SK-N-SH treated with all-trans-retinoic acid at 6 μM for 48 hours (cell line): ENCODE results near the gene FBXO10.
A peak's percentile ranks its signal among the peaks of the same experiment; 100 is the strongest.

ENCODE experiments used
- ATAC-seq: fragments of 200-7000 bp; cut with Tn5 transposase; 3 replicates; pipeline ENCODE4 v1.9.1; 2020; ENCODE audit warnings: mild to moderate bottlenecking, moderate library complexity
- ARNTL ChIP-seq: fragments of 450-650 bp; formaldehyde crosslinking; IDR thresholded peaks from 2 replicates; pipeline ENCODE4 v1.5.0; 2020; ENCODE audit warnings: low read depth, mild to moderate bottlenecking, moderate library complexity, borderline replicate concordance
- BACH2 ChIP-seq: fragments of 250-450 bp; sonication (Bioruptor Pico); IDR thresholded peaks from 2 replicates; pipeline ENCODE4 v1.9.0; 2021; ENCODE audit warnings: mild to moderate bottlenecking, borderline replicate concordance
- CSDC2 ChIP-seq: fragments of 250-450 bp; sonication (Bioruptor Pico); IDR thresholded peaks from 2 replicates; pipeline ENCODE4 v1.5.0; 2020; ENCODE audit warnings: mild to moderate bottlenecking, moderate library complexity
- ESRRG ChIP-seq: fragments of 250-450 bp; sonication (Bioruptor Pico); IDR thresholded peaks from 2 replicates; pipeline ENCODE4 v1.6.1; 2021; ENCODE audit warnings: mild to moderate bottlenecking
- GLIS3 ChIP-seq: fragments of 250-450 bp; sonication (Bioruptor Pico); IDR thresholded peaks from 2 replicates; pipeline ENCODE4 v1.5.0; 2020; ENCODE audit warnings: mild to moderate bottlenecking, moderate library complexity
- ISL1 ChIP-seq: fragments of 250-450 bp; sonication (Bioruptor Pico); IDR thresholded peaks from 2 replicates; pipeline ENCODE4 v2.1.2; 2022; ENCODE audit warnings: mild to moderate bottlenecking, moderate library complexity
- POU6F1 ChIP-seq: fragments of 250-450 bp; sonication (Bioruptor Pico); IDR thresholded peaks from 2 replicates; pipeline ENCODE4 v1.8.0; 2021; ENCODE audit warnings: low read depth, mild to moderate bottlenecking, moderate library complexity, borderline replicate concordance
- SNAI2 ChIP-seq: fragments of 250-450 bp; sonication (Bioruptor Pico); IDR thresholded peaks from 2 replicates; pipeline ENCODE4 v1.5.0; 2020; ENCODE audit warnings: mild to moderate bottlenecking, moderate library complexity
- TCF4 ChIP-seq: fragments of 250-450 bp; sonication (Bioruptor Pico); IDR thresholded peaks from 2 replicates; pipeline ENCODE4 v1.8.0; 2021; ENCODE audit warnings: mild to moderate bottlenecking, moderate library complexity, borderline replicate concordance
- TOX ChIP-seq: fragments of 250-450 bp; sonication (Bioruptor Pico); IDR thresholded peaks from 2 replicates; pipeline ENCODE4 v1.8.0; 2021; ENCODE audit warnings: mild to moderate bottlenecking, moderate library complexity, borderline replicate concordance
- ZFP3 ChIP-seq: fragments of 250-450 bp; sonication (Bioruptor Pico); IDR thresholded peaks from 2 replicates; pipeline ENCODE4 v1.5.0; 2020; ENCODE audit warnings: mild to moderate bottlenecking, moderate library complexity
- ZNF565 ChIP-seq: fragments of 450-650 bp; formaldehyde crosslinking; conservative IDR thresholded peaks from 2 replicates; pipeline ENCODE4 v1.5.0; 2020; ENCODE audit warnings: low read depth, mild to moderate bottlenecking, moderate library complexity
- ZNF70 ChIP-seq: fragments of 450-650 bp; formaldehyde crosslinking; IDR thresholded peaks from 2 replicates; pipeline ENCODE4 v1.5.0; 2020; ENCODE audit warnings: mild to moderate bottlenecking, moderate library complexity
- TF ChIP-seq, protein P1 (sequence below): fragments of 250-450 bp; sonication (Bioruptor Pico); IDR thresholded peaks from 2 replicates; pipeline ENCODE4 v1.8.0; 2020; ENCODE audit warnings: mild to moderate bottlenecking, moderate library complexity, borderline replicate concordance
- TF ChIP-seq, protein P2 (sequence below): fragments of 250-450 bp; sonication (Bioruptor Pico); IDR thresholded peaks from 2 replicates; pipeline ENCODE4 v1.5.0; 2020; ENCODE audit warnings: mild to moderate bottlenecking, moderate library complexity
- TF ChIP-seq, protein P3 (sequence below): fragments of 250-450 bp; sonication (Bioruptor Pico); IDR thresholded peaks from 2 replicates; pipeline ENCODE4 v1.5.1; 2021; ENCODE audit warnings: mild to moderate bottlenecking, moderate library complexity
- TF ChIP-seq, protein P4 (sequence below): fragments of 250-450 bp; sonication (Bioruptor Pico); IDR thresholded peaks from 2 replicates; pipeline ENCODE4 v1.5.1; 2020; ENCODE audit warnings: low read depth, mild to moderate bottlenecking, moderate library complexity

The FBXO10 gene

GRCh38 chr9:37566716-37567115 lies 9.5 kb downstream of the FBXO10 start:
- ATAC-seq: peak; percentile 68
- TF ChIP-seq, protein P1, sequence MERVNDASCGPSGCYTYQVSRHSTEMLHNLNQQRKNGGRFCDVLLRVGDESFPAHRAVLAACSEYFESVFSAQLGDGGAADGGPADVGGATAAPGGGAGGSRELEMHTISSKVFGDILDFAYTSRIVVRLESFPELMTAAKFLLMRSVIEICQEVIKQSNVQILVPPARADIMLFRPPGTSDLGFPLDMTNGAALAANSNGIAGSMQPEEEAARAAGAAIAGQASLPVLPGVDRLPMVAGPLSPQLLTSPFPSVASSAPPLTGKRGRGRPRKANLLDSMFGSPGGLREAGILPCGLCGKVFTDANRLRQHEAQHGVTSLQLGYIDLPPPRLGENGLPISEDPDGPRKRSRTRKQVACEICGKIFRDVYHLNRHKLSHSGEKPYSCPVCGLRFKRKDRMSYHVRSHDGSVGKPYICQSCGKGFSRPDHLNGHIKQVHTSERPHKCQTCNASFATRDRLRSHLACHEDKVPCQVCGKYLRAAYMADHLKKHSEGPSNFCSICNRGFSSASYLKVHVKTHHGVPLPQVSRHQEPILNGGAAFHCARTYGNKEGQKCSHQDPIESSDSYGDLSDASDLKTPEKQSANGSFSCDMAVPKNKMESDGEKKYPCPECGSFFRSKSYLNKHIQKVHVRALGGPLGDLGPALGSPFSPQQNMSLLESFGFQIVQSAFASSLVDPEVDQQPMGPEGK: no peak
- TF ChIP-seq TCF4 (peak; percentile 65; the same call in 1 of the 2 replicates), SNAI2 (CRISPR knock-in tag) (no peak)

GRCh38 chr9:37565661-37566618 lies 10.2 kb downstream of the FBXO10 start:
- no peak for ATAC-seq
- TF ChIP-seq, protein P2, sequence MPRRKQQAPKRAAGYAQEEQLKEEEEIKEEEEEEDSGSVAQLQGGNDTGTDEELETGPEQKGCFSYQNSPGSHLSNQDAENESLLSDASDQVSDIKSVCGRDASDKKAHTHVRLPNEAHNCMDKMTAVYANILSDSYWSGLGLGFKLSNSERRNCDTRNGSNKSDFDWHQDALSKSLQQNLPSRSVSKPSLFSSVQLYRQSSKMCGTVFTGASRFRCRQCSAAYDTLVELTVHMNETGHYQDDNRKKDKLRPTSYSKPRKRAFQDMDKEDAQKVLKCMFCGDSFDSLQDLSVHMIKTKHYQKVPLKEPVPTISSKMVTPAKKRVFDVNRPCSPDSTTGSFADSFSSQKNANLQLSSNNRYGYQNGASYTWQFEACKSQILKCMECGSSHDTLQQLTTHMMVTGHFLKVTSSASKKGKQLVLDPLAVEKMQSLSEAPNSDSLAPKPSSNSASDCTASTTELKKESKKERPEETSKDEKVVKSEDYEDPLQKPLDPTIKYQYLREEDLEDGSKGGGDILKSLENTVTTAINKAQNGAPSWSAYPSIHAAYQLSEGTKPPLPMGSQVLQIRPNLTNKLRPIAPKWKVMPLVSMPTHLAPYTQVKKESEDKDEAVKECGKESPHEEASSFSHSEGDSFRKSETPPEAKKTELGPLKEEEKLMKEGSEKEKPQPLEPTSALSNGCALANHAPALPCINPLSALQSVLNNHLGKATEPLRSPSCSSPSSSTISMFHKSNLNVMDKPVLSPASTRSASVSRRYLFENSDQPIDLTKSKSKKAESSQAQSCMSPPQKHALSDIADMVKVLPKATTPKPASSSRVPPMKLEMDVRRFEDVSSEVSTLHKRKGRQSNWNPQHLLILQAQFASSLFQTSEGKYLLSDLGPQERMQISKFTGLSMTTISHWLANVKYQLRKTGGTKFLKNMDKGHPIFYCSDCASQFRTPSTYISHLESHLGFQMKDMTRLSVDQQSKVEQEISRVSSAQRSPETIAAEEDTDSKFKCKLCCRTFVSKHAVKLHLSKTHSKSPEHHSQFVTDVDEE (CRISPR knock-in tag): no peak
- no peak for TF ChIP-seq TCF4

GRCh38 chr9:37564916-37565315 lies 11.3 kb downstream of the FBXO10 start:
- TF ChIP-seq SNAI2 (CRISPR knock-in tag): no peak
- no peak for TF ChIP-seq ARNTL
- TF ChIP-seq, protein P1: no peak
- no peak for TF ChIP-seq ZFP3 (CRISPR knock-in tag)
- TF ChIP-seq, protein P2 (CRISPR knock-in tag): no peak
- TF ChIP-seq ISL1 (CRISPR knock-in tag): no peak
- TF ChIP-seq TOX (CRISPR knock-in tag): no peak
- no peak for TF ChIP-seq ZNF70 (CRISPR knock-in tag)
- TF ChIP-seq CSDC2 (CRISPR knock-in tag): no peak
- no peak for ATAC-seq

DNA sequence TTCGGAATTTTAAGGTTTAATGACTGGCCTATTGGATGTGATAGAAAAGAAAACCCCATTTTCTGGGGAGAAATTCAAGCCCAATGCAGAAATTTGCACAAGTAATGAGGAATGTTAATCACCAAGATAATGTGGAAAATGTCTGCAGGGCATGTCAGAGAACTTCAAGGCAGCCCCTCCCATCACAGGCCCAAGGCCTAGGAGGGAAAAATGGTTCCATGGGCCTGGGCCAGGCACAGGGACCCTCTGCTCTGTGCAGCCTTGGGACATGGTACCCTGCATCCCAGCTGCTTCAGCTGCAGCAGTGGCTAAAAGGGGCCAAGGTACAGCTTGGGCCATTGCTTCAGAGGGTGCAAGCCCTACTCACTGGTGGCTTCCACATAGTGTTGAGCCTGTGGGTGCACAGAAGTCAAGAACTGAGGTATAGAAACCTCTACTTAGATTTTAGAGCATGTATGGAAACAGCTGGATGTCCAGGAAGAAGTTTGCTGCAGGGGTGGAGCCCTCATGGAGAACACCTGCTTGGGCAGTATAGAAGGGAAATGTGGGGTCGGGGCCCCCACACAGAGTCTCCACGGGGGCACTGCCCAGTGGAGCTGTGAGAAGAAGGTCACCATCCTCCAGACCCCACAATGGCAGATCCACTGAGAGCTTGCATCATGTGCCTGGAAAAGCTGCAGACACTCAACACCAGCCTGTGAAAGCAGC lies 12.2 kb downstream of the FBXO10 start:
- ATAC-seq: no peak
- no peak for TF ChIP-seq POU6F1 (CRISPR knock-in tag)
- TF ChIP-seq, protein P3, sequence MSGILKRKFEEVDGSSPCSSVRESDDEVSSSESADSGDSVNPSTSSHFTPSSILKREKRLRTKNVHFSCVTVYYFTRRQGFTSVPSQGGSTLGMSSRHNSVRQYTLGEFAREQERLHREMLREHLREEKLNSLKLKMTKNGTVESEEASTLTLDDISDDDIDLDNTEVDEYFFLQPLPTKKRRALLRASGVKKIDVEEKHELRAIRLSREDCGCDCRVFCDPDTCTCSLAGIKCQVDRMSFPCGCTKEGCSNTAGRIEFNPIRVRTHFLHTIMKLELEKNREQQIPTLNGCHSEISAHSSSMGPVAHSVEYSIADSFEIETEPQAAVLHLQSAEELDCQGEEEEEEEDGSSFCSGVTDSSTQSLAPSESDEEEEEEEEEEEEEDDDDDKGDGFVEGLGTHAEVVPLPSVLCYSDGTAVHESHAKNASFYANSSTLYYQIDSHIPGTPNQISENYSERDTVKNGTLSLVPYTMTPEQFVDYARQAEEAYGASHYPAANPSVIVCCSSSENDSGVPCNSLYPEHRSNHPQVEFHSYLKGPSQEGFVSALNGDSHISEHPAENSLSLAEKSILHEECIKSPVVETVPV (CRISPR knock-in tag): no peak
- TF ChIP-seq ZFP3 (CRISPR knock-in tag): no peak
- TF ChIP-seq ZNF565: no peak
- no peak for TF ChIP-seq ISL1 (CRISPR knock-in tag)
- no peak for TF ChIP-seq ESRRG (CRISPR knock-in tag)
- TF ChIP-seq, protein P4, sequence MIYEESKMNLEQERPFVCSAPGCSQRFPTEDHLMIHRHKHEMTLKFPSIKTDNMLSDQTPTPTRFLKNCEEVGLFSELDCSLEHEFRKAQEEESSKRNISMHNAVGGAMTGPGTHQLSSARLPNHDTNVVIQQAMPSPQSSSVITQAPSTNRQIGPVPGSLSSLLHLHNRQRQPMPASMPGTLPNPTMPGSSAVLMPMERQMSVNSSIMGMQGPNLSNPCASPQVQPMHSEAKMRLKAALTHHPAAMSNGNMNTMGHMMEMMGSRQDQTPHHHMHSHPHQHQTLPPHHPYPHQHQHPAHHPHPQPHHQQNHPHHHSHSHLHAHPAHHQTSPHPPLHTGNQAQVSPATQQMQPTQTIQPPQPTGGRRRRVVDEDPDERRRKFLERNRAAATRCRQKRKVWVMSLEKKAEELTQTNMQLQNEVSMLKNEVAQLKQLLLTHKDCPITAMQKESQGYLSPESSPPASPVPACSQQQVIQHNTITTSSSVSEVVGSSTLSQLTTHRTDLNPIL: no peak
- TF ChIP-seq GLIS3 (CRISPR knock-in tag): no peak
- no peak for TF ChIP-seq BACH2 (CRISPR knock-in tag)
- no peak for TF ChIP-seq TCF4
